MG63 (cell line): ENCODE results near the gene TCF7L2. TPM values are rescaled to one million over a fixed set of nuclear protein-coding genes. Genes with fewer than 3 reads are reported as not detected.

Experiments used
- DNase-seq: peaks from one replicate; pipeline ENCODE4 v3.0.0-alpha.2; 2020
- H3K27me3 ChIP-seq: fragments of 250-450 bp; sonication (Bioruptor Pico); 2 replicates; pipeline ENCODE4 v1.5.1; 2020; ENCODE audit warnings: mild to moderate bottlenecking, moderate library complexity
- H3K36me3 ChIP-seq: fragments of 250-450 bp; sonication (Bioruptor Pico); 2 replicates; pipeline ENCODE4 v1.5.1; 2020; ENCODE audit warnings: mild to moderate bottlenecking, moderate library complexity
- H3K4me3 ChIP-seq: fragments of 250-450 bp; sonication (Bioruptor Pico); 2 replicates; pipeline ENCODE4 v1.5.1; 2020; ENCODE audit warnings: mild to moderate bottlenecking, moderate library complexity
- H3K9me3 ChIP-seq: fragments of 250-450 bp; sonication (Bioruptor Pico); 2 replicates; pipeline ENCODE4 v1.5.1; 2020; ENCODE audit warnings: mild to moderate bottlenecking, moderate library complexity
- total RNA-seq: library from RNA; depleted of rRNA; stranded (reverse); fragments of >200 nt; shearing (Covaris generic); gene quantifications from 2 replicates; pipeline ENCODE4 v1.2.3, GENCODE V29; 2014; ENCODE audit warnings: low replicate concordance

TCF7L2 gene
- total RNA-seq, 1 experiment from 2014 or later: 0.89 TPM

DNA sequence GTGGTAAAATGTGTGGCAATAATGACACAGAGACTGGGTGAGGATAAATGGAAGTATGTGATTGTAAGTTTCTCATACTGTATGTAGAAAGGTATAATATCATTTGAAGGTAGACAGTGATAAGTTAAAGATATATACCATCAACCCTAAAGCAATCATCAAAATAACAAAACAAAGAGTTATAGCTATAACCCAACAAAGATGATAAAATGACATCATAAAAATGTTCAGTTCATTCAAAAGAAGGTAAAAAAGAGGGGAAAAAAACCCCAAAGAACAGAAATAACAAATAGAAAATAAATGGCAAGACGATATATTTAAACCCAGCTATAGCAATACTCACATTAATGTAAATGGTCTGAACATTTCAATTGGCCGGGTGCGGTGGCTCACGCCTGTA lies 17.4 kb upstream of the TCF7L2 start:
- DNase-seq: no peak
- no peaks in the 10 kb centered on the region for H3K27me3 ChIP-seq
- no peaks in the 10 kb centered on the region for H3K36me3 ChIP-seq
- no peak overlapping the region for H3K4me3 ChIP-seq
- H3K9me3 ChIP-seq: no peaks in the 10 kb centered on the region

DNA sequence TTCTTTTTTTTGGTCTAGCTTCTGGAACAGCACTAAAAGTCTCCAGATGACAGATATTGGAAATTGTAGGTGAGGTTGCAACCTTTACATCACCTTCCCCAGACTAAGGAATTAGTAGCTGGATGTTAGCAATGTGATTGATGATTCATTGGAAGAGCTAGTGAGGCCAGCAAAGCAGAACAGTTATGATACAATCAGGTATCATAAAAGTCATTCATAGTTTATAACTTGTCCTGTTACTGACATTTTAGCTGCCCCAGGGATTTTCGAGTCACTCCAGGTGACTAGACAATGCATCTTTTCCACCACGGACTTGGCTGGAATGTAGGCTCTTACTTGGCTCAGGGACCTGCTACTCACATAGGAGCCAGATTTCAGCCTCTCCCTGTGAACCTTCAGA lies 15.9 kb upstream of the TCF7L2 start:
- Histone ChIP-seq H3K36me3 (no peaks in the 10 kb centered on the region), H3K9me3 (no peaks in the 10 kb centered on the region), H3K27me3 (no peaks in the 10 kb centered on the region), H3K4me3 (no peak overlapping the region)
- DNase-seq: no peak

DNA sequence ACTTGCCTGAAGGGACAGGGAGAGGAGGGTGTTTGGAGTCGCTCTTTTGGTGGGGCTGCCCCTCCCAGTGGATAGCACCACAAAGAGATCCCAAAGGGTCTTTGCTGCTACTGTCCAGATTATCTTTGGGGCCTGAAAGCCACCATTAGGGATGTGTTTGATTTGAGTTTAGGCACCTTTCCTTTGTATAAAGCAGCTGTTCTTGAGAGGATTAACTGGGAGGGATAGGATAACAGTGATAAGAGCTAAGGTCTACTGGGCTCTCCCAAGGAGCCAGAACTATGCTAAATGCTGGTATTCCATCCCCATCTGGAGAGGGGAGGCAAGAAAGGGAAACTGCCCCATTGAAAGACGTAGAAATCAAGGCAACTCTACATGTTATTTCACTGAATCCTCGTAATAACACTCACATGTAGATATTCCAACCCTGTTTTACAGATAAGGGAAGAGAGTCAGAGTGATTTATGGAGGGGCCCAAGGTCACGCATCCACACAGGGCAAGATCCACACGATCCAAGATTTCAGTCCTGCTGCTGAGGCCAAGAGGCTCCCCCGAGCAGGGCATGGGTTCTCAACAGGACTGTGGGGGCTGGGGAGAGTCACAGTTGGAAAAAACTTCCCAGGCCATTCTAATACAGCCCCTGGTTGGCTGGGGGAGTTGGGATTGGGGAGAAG lies 11.1 kb upstream of the TCF7L2 start:
- no peak overlapping the region for H3K4me3 ChIP-seq
- no peaks in the 10 kb centered on the region for H3K9me3 ChIP-seq

DNA sequence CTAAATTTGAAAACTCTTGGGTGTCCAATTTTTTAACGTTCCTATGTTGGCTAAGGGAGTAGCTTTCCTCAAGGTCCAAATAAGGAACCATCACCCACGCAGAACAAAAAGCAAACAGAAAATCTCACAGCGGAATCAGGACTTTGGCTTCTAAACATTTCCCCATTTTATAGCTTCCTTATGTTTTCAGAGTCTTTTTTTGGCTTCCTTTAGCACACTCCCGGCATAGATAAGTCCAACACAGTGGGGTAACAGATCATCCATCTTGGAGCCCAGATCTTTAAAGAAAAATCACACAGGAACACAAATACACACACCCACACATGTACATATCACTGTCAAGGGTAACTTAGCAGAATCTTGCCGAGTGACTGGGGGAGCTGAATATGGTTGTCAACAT lies 4.2 kb upstream of the TCF7L2 start:
- no peaks in the 10 kb centered on the region for H3K36me3 ChIP-seq
- H3K9me3 ChIP-seq: no peaks in the 10 kb centered on the region
- no peaks in the 10 kb centered on the region for H3K27me3 ChIP-seq
- no peak for DNase-seq
- no peak overlapping the region for H3K4me3 ChIP-seq

More for the DNA sequence above, 11.1 kb upstream of the TCF7L2 start:
- Histone ChIP-seq H3K27me3 (no peaks in the 10 kb centered on the region), H3K36me3 (no peaks in the 10 kb centered on the region)
- no peak for DNase-seq

DNA sequence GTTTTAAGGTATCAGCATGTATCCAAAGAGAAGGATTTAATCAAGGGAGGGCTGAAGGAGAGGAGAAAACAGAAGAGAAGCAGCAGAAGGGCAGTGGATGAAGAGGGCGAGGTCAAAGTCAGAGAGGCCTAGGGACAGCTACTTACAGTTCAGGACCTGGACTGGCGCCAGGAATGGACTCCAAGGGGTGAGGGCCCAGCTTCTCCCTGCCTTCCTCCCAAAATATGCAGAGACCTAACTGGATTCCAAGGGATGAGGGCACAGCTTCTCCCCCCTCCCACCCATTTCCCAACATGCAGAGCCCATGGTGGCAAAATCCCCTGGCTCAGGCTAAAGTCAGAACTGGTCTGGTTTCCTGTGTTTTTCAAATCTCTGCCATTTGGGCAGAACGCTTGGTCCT lies 3.4 kb upstream of the TCF7L2 start:
- Histone ChIP-seq H3K4me3 (no peak overlapping the region), H3K36me3 (no peaks in the 10 kb centered on the region), H3K27me3 (no peaks in the 10 kb centered on the region), H3K9me3 (no peaks in the 10 kb centered on the region)
- peak; percentile 32 for DNase-seq

DNA sequence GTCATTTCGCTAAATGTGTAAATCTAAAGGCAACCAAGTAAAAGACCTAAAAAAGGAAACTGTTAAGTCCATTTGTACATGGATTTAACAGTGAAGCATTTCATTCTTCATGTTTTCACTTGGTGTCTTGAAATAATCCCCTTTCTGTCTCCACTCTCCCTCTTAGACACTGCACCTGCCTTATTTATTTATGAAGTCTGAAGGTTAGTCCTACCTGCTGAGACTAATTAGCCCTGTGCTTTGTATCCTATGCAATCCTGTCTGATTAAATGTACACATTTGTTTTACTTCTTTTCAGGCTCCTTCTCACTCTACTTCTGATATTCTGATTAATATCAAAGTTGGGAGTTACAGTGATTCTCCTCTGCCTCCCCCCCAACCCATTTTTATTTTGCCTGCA lies 1.9 kb upstream of the TCF7L2 start:
- no peak for DNase-seq

DNA sequence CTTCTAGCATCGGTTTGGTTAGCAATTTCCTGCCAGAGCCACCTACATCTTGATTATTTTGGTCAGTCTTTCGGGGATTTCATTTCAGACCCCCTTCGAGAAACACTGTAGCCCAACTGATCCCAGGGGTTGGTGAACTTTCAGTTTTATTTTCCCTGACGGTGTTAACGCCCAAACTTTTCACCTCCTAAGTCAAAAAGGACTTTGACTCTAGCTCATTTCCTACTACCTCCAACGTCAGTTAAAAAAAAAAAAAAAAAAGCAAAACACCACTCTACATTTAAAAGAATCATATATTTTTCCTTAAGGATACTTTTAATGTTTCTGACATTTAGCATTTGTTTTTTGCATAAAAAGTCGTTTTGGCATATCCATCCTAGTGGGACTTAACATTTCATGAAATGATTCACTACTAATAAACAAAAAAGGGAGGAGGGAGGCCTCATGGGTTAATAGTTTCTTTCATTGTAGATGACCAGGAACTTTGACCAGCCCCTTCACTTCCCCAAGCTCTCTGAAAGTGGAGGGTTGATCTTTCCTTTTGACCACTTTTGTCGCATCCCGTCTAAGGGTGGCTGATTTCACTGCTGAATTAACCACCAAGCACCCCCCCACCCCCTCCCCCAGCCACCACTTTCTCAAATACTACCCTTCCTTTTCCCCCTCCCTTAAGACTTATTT lies 764 bp upstream of the TCF7L2 start:
- Histone ChIP-seq H3K4me3 (peak overlapping the region; percentile 63), H3K27me3 (no peaks in the 10 kb centered on the region), H3K36me3 (peaks cover 2% of the 10 kb centered on the region; the same call in 1 of the 2 replicates), H3K9me3 (no peaks in the 10 kb centered on the region)
- no peak for DNase-seq

More for the DNA sequence above, 1.9 kb upstream of the TCF7L2 start:
- Histone ChIP-seq H3K9me3 (no peaks in the 10 kb centered on the region), H3K4me3 (no peak overlapping the region), H3K27me3 (no peaks in the 10 kb centered on the region), H3K36me3 (peaks cover 2% of the 10 kb centered on the region; the same call in 1 of the 2 replicates)

GRCh38 chr10:112950714-112951358 lies 789 bp downstream of the TCF7L2 start:
- no peaks in the 10 kb centered on the region for H3K27me3 ChIP-seq

GRCh38 chr10:112951359-112952281 lies 1.6 kb downstream of the TCF7L2 start:
- H3K4me3 ChIP-seq: peak overlapping the region; percentile 63
- no peaks in the 10 kb centered on the region for H3K27me3 ChIP-seq
- peak; percentile 80 for DNase-seq
- peaks cover 2% of the 10 kb centered on the region; the same call in 1 of the 2 replicates for H3K36me3 ChIP-seq
- no peaks in the 10 kb centered on the region for H3K9me3 ChIP-seq

More at GRCh38 chr10:112950714-112951358, 789 bp downstream of the TCF7L2 start:
- H3K4me3 ChIP-seq: peak overlapping the region; percentile 63
- H3K9me3 ChIP-seq: no peaks in the 10 kb centered on the region
- DNase-seq: peak; percentile 33
- H3K36me3 ChIP-seq: peaks cover 2% of the 10 kb centered on the region; the same call in 1 of the 2 replicates

GRCh38 chr10:112952282-112953173 lies 2.5 kb downstream of the TCF7L2 start:
- H3K36me3 ChIP-seq: peaks cover 2% of the 10 kb centered on the region; the same call in 1 of the 2 replicates
- H3K9me3 ChIP-seq: no peaks in the 10 kb centered on the region
- DNase-seq: peak; percentile 40
- H3K4me3 ChIP-seq: peak overlapping the region; percentile 63
- no peaks in the 10 kb centered on the region for H3K27me3 ChIP-seq

GRCh38 chr10:112953174-112954159 lies 3.4 kb downstream of the TCF7L2 start:
- H3K9me3 ChIP-seq: no peaks in the 10 kb centered on the region
- H3K36me3 ChIP-seq: peaks cover 2% of the 10 kb centered on the region; the same call in 1 of the 2 replicates
- no peaks in the 10 kb centered on the region for H3K27me3 ChIP-seq
- DNase-seq: peak; percentile 35
- H3K4me3 ChIP-seq: peak overlapping the region; percentile 63

DNA sequence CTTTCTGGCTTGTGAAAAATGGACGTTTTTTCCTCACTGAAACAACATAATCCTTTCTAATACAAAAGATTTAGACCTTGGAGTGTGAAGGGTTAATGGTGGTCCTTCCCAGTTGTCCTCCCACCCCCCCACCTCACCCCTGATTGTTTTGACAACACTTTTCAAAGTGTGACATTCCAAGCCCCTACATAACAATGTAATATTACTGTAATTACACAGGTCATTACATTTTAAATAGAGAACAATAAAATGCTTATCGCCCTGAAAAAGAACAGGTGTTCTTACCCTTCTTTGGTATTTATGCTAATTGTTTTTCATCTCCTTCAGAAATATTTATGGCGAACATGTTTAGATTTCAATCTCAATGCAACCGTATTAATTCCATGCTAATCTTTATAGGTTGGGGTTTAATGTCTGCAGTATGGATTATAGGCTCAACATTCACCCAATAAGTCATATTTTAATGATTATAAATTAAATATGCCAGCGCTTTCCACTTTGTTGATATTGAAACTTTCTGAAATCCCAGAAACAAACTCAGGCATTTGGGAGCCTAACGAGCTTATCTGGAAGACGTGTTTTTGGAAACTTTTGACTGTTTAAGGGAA lies 5.0 kb downstream of the TCF7L2 start:
- Histone ChIP-seq H3K9me3 (no peaks in the 10 kb centered on the region), H3K27me3 (no peaks in the 10 kb centered on the region), H3K36me3 (peaks cover 2% of the 10 kb centered on the region; the same call in 1 of the 2 replicates), H3K4me3 (peak overlapping the region; percentile 9)
- no peak for DNase-seq

DNA sequence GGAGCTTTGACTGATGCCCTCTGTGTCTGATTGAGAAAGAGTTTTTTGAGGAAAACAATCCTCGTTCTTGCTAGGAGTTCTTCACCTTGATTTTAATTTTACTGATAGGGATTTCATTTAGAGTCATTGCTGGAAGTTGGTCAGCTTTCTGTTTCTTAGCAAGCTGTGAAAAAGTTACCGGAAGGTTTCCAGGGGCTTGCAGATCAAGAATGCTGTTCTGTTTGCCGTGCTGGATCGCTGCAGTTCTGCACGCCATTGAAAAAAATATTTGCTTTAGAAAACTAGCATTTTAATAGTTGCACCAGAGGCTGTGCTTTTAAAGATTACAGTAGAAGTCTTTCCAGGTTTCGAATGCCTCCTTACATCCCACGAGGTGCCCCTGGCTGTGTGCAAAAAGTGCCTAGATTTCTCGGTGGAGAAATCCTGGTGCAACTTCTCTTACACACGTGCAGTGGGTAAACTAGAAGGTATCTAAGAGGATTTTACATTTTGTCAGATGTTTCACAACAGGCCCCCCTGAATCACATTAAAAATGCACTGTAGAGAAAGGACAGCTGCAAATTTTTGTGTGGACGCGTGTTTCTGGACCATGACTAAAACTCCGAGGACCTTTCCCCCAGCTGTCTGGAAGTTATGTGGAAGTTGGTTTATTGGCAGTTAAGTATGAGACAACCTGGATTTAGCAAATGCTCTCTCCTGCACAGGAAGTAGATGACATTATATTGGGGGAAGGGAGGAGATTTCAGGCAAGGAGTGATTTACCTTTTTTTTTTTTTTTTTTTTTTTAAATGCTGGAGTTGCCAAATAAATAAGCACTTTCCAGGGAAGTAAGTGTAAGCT lies 5.8 kb downstream of the TCF7L2 start:
- Histone ChIP-seq H3K36me3 (peaks cover 2% of the 10 kb centered on the region; the same call in 1 of the 2 replicates), H3K27me3 (no peaks in the 10 kb centered on the region), H3K9me3 (no peaks in the 10 kb centered on the region), H3K4me3 (peak overlapping the region; percentile 9)
- peak; percentile 36 for DNase-seq
